Measurements from ENCODE around the gene MX2.
A peak's percentile ranks its signal among the peaks of the same experiment; 100 is the strongest.
"Not testable (repeated sequence)": the region's sequence is repeated elsewhere in the genome, so short reads cannot be mapped to it uniquely, and the experiment has no call there.

The MX2 gene, protein sequence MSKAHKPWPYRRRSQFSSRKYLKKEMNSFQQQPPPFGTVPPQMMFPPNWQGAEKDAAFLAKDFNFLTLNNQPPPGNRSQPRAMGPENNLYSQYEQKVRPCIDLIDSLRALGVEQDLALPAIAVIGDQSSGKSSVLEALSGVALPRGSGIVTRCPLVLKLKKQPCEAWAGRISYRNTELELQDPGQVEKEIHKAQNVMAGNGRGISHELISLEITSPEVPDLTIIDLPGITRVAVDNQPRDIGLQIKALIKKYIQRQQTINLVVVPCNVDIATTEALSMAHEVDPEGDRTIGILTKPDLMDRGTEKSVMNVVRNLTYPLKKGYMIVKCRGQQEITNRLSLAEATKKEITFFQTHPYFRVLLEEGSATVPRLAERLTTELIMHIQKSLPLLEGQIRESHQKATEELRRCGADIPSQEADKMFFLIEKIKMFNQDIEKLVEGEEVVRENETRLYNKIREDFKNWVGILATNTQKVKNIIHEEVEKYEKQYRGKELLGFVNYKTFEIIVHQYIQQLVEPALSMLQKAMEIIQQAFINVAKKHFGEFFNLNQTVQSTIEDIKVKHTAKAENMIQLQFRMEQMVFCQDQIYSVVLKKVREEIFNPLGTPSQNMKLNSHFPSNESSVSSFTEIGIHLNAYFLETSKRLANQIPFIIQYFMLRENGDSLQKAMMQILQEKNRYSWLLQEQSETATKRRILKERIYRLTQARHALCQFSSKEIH

GRCh38 chr21:41361786-41362604 is at the start of gene MX2:
Gene MX2 (plus strand): TSS chr21:41362027. CDS start chr21:41376907, 14,880 bp downstream.
- peak; percentile 71 for DNase-seq

DNA sequence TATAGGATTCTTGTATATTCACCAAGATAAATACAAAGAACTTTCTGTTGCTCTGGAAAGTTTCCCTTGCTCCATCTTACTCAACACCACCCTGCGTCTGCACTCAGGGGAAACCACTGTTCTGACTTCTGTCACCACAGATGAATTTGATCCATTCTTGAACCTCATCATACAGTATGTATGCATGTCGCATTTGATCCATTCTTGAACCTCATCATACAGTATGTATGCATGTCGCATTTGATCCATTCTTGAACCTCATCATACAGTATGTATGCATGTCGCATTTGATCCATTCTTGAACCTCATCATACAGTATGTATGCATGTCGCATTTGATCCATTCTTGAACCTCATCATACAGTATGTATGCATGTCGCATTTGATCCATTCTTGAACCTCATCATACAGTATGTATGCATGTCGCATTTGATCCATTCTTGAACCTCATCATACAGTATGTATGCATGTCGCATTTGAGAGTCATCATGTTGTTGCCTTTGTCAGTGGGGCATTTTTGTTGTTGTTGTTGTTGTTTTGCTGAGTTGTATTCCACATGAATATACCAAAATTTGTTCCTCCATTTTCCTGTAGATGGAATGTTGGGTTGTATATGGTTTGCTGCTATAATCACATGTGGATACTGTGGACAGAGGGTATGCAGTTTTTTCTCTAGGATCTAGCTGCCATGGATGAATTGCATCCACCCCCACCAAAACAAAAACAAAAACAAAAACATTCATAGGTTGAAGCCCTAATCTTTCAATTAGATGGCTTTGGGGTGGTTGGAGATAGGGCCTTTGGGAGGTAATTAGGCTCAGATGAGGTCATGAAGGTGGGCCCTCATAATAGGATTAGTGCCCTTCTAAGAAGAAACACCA is 48.3 kb upstream of the MX2 start:
- not testable (repeated sequence) for DNase-seq

DNA sequence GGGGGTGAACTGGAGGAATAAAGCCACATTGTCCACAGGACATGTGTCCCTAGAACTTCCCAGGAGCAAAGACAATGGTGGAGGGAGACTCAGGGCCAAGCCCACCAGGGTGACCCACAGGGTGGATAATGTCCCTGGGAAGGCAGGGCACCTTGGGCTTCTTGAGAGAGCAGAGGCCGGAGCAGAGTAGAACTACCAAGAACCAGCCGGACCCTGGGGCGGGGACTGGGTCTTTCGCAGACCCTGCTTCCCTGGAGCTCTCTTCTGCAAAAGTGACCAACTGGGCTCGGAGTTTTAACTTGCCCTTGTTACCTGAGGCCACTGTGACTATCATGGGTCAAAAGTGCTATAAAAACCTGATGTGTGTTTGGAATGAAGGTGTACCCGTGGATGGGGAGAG is 46.1 kb upstream of the MX2 start:
- DNase-seq, result no peak

DNA sequence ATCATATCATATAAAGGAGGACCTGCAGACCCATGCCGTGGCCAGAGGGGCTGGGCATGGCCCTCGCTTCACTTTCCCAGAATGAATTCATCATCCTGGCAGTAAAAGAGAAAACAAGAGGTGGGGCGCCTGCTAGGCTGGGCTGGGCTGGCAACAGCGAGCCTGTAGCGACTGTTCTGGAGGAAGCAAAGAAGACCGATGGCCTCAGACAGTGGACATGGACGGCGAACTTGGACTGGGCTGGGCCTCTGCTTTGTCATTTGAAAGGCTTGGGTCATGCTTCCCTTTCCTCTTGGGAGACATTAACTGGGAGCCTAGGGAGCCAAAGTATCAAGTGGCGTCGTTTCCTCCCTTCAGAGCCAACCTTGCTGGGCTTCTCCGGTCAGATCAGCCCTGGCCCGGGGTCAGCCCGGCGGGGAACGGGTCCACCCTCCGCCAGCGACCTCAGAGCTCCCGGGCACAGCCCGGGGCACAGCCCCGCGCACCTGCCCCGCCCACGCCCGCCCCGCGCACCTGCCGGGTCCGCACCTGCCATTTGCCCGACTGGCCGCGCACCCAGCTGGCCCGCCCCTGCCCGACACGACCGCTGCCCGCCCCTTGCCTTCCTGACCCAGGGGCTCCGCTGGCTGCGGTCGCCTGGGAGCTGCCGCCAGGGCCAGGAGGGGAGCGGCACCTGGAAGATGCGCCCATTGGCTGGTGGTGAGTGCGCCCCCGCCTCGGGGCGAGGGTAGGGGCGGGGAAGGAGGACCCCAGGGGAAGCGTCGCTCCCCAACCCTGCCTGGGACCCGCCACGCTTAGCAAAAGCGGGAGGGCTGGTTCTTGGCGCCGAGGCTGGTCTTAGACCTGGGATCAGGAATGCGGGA is 45.4 kb upstream of the MX2 start, which contains the start of gene FAM3B:
Gene FAM3B, plus strand, starts transcription at position 602 of the 863 bp plus-strand sequence. Its CDS starts 79 bp downstream, at position 681.
- DNase-seq, result no peak

DNA sequence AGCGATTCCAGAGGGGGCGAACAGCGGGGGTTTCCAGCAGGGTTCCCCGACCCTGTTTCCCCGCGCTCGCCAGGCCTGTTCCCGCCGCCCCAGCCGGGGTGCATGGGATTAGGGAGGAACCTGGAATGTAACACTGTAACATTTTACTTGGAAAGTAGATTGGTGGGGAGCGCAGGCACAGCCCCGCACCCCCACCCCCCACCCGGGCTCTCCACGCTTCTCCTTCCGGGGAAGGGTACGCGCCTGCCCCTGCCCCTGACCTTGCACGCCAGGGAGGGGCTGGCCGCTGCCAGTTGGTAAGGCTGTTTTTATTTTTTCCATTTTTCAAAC is 44.8 kb upstream of the MX2 start:
- no peak for DNase-seq

- no peak for DNase-seq
Observed at GRCh38 chr21:41317458-41317857, 44.4 kb upstream of the MX2 start.

- DNase-seq, result no peak
Observed at GRCh38 chr21:41318218-41318617, 43.6 kb upstream of the MX2 start.

GRCh38 chr21:41319273-41319672 is 42.6 kb upstream of the MX2 start:
- no peak for DNase-seq

DNA sequence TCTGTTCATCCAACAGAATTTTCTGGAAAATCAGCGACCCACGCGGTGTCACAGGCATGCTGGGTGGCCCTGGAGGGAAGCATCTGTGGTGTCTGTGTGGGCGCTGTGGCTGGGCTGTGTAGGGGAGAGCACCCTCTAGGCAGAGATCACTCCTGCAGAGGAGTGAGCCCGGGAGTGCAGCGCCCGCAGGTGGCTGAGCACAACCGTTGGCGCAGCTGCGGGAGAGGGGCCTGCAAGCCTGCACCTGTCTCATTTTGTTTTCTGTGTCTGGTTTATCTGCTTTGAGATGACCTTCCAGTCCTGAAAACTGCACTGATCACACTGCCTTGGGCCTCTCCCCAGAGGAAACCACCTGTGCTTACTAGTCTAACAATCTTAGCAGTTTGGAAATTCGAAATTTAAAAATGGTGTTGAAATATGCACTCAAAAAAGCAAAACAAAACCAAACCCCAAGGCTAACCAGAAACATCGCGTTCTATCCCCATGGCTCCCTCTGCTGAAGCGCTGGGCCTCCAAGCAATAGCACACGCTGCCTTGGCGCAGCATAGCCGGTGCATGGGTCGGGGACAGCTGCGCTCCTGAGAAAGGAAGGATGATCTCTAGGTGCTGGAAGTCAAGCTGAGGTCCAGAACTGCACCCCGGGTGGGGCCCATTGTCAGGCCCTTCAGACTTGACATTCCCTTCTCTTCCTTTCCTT is 40.5 kb upstream of the MX2 start:
- DNase-seq, result no peak

DNA sequence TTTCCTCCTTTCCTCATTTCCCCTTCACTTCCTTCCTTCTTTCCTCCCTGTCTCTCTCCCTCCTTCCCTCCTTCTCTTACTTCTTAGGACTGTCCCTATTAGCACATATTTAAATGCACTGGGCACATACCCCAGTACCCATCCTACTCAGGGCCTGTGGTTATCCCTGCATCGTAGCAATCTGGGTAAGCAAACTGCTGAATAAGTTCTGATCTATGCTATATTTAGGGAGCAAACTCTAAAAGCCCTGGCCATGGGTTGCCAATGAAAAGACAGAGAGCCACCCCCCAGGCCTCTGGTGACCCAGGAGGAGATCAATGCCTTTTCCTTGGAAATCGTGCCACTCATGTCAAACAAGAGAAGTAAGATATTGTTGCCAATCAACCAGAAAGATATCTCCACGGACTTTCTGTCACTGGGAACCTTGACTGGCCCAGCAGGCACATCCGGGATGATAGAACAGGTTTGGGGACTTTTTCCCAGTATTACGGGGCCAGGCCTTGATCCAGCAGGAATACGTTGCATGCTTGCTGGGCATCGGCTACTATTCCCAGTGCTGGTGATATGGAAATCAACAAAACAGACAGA is 39.8 kb upstream of the MX2 start:
- no peak for DNase-seq

- no peak for DNase-seq
Observed at GRCh38 chr21:41322496-41323382, 39.1 kb upstream of the MX2 start.

- no peak for DNase-seq
Observed at GRCh38 chr21:41325138-41325912, 36.5 kb upstream of the MX2 start.

DNA sequence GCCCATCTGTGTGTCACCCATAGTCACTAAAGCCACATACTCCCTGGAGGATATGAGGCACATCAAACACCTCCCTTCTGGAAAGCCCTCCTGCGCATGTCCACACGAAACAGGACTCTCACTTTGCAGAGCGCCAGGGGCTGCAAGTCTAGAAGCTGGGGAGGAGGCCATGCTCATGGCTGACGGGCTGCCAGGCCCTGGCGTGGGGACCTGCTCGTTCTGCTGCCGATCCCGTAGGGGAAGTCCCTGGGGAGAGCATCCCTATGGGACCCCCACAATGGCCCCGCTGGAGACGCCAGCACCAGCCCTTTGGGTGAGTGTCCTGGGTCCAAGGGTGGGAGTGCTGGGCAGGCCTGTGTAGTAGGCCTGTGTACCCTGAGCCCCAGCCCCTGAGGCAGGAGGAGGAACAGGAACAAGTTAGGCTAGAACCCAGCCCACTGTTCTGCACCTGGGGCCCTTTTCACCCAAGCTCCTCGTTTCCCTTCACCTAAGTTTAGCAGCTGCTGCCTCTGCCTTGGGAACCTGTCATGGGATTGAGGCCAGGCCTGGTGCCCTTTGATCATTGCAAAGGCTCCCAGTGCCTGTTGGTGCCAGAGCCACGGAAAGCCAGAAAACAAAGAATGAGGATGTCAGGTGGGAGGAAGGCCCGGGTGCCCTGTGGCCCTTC is 35.3 kb upstream of the MX2 start:
- no peak for DNase-seq

- no peak for DNase-seq
Observed at GRCh38 chr21:41327753-41328152, 34.1 kb upstream of the MX2 start.

GRCh38 chr21:41328660-41329607 is 32.9 kb upstream of the MX2 start:
- DNase-seq, result no peak

DNA sequence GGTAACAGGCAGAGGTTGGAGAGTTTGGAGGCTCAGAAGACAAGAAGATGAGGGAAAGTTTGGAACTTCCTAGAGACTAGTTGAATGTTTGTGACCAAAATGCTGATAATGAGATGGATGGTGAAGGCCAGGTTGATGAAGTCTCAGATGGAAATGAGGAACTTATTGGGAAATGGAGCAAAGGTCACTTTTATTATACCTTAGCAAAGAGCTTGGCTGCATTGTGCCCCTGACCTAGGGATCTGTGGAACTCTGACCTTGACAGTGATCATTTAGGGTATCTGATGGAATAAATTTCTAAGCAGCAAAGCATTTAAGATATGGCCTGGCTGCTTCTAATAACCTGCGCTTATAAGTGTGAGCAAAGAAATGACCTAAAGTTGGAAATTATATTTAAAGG is 28.1 kb upstream of the MX2 start:
- no peak for DNase-seq

DNA sequence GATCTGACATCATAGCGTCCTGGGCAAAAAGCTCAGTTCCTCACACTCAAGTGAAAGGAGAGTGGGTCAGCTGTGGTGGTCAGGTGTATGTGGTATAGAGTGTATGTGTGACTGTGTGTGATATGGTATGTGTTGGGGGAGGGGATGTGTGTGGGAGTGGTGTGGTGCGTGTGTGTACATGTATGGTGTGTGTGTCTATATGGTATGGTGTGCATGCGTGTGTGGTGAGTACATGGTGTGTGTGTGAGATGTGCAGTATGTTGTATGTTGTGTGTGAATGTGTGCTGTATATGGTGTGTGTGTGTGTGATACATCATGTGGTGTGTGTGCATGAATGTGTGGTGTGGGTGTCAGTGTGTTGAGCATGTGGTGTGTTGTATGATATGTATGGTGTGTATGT is 24.3 kb upstream of the MX2 start:
- DNase-seq, result no peak

All from stimulated activated CD4-positive, alpha-beta T cell treated with anti-CD3 and anti-CD28 coated beads, Interleukin-4, amount 100 ng/mL, for 24 hours (primary cell).